ENCODE results near the gene ACYP2. TPM values are rescaled to one million over a fixed set of nuclear protein-coding genes. Genes with fewer than 3 reads are reported as not detected.

The ACYP2 gene
- total RNA-seq, 6 experiments from 2014 or later: 9.6 to 22.9 (median 18.5) TPM

- WGBS (ENCODE audit: insufficient coverage, low coverage, low lambda C conversion rate, missing lambda C conversion rate): 80% methylated on average over 1 of the region's 1 CpG
- H3K4me3 ChIP-seq: no peak overlapping the region
- DNase-seq (no peak), ATAC-seq (no peak)
- no peaks in the 10 kb centered on the region for H3K27me3 ChIP-seq
- H3K4me1 ChIP-seq: no peaks in the 10 kb centered on the region
- no peaks in the 10 kb centered on the region for H3K36me3 ChIP-seq
- no peaks in the 10 kb centered on the region for H3K9me3 ChIP-seq
- TF ChIP-seq CTCF (IDR thresholded peaks at IDR 0.05) (no peak), POLR2A (IDR thresholded peaks at IDR 0.05) (no peak)
- H3K27ac ChIP-seq: no peak overlapping the region
- intact Hi-C loops (cut with DNase I): no loop called here
Observed at GRCh38 chr2:54325148-54325547, 209.7 kb downstream of the ACYP2 start.

GRCh38 chr2:54329482-54330161 is 214.2 kb downstream of the ACYP2 start:
- H3K27me3 ChIP-seq: no peaks in the 10 kb centered on the region
- peak overlapping the region; percentile 24 to 62 (median 62) for H3K4me3 ChIP-seq
- H3K27ac ChIP-seq: peak overlapping the region; percentile 28 to 58 (median 29)
- ATAC-seq (no peak), DNase-seq (no peak)
- H3K4me1 ChIP-seq: peaks cover 0 to 4% (median 0%) of the 10 kb centered on the region in 4 donors
- TF ChIP-seq CTCF (IDR thresholded peaks at IDR 0.05) (no peak), POLR2A (IDR thresholded peaks at IDR 0.05) (no peak)
- H3K9me3 ChIP-seq: no peaks in the 10 kb centered on the region
- 38% methylated on average over 5 of the region's 5 CpGs for WGBS (ENCODE audit: insufficient coverage, low coverage, low lambda C conversion rate, missing lambda C conversion rate)
- intact Hi-C loops (cut with DNase I): no loop called here
- no peaks in the 10 kb centered on the region for H3K36me3 ChIP-seq

- no peaks in the 10 kb centered on the region for H3K9me3 ChIP-seq
- H3K27me3 ChIP-seq: no peaks in the 10 kb centered on the region
- no peaks in the 10 kb centered on the region for H3K36me3 ChIP-seq
- peak; percentile 97 to 98 (median 98) for DNase-seq
- peak overlapping the region; percentile 28 to 58 (median 29) for H3K27ac ChIP-seq
- intact Hi-C loops (cut with DNase I): no loop called here
- ATAC-seq: peak; percentile 99
- H3K4me1 ChIP-seq: peaks cover 0 to 4% (median 0%) of the 10 kb centered on the region in 4 donors
- H3K4me3 ChIP-seq: peak overlapping the region; percentile 24 to 62 (median 62)
- TF ChIP-seq CTCF (IDR thresholded peaks at IDR 0.05) (no peak), POLR2A (IDR thresholded peaks at IDR 0.05) (peak; percentile 62)
- 7% methylated on average over 5 of the region's 50 CpGs for WGBS (ENCODE audit: insufficient coverage, low coverage, low lambda C conversion rate, missing lambda C conversion rate)
Observed at GRCh38 chr2:54330162-54330925, 214.9 kb downstream of the ACYP2 start.

- Histone ChIP-seq H3K4me3 (peak overlapping the region; percentile 24 to 62 (median 62)), H3K9me3 (no peaks in the 10 kb centered on the region), H3K4me1 (peaks cover 0 to 4% (median 0%) of the 10 kb centered on the region in 4 donors), H3K27ac (no peak overlapping the region), H3K27me3 (no peaks in the 10 kb centered on the region), H3K36me3 (no peaks in the 10 kb centered on the region)
- WGBS (ENCODE audit: insufficient coverage, low coverage, low lambda C conversion rate, missing lambda C conversion rate): 45% methylated on average over 14 of the region's 17 CpGs
- no peak for TF ChIP-seq CTCF (IDR thresholded peaks at IDR 0.05)
- TF ChIP-seq POLR2A (IDR thresholded peaks at IDR 0.05): no peak
- ATAC-seq (no peak), DNase-seq (no peak)
- intact Hi-C loops (cut with DNase I): no loop called here
Observed at GRCh38 chr2:54330926-54331835, 215.8 kb downstream of the ACYP2 start.

Measured in right lobe of liver (tissue), 6 donors.